Right lobe of liver (tissue), 4 donors: Measurements from ENCODE around the gene HOXB3.

Source experiments
- CTCF ChIP-seq, 4 donors: fragments of 200-600 bp in 3 of 4; fragments of 450-650 bp in 1 of 4; IDR thresholded peaks; one replicate each; pipeline versions ENCODE4 v1.5.1 to v1.8.0; 2016 to 2022; ENCODE audit warnings: antibody characterized with exemption in 4 of 4, mild to moderate bottlenecking in 2 of 4
- POLR2A ChIP-seq: fragments of 450-650 bp; IDR thresholded peaks from one replicate; pipeline ENCODE4 v1.6.1; 2017; ENCODE audit warnings: antibody characterized with exemption, mild to moderate bottlenecking
- donor health status: DM: no; HTN: no; CAD: no.
- donor health status: DM: no; HTN: no; CAD: no.
- donor health status: DM: no; HTN: yes; CAD: no.

- TF ChIP-seq CTCF (IDR thresholded peaks at IDR 0.05) (no peak), POLR2A (no peak)
These were observed 2.6 kb downstream of the HOXB3 start for GRCh38 chr17:48587276-48588073.
